Keratinocyte (primary cell): ENCODE measurements around the gene SCARB1. TPM values are rescaled to one million over a fixed set of nuclear protein-coding genes. Genes with fewer than 3 reads are reported as not detected.

ENCODE experiments used
- DNase-seq: peaks from one replicate; pipeline ENCODE4 v3.0.0-alpha.2; 2011; ENCODE audit warnings: low read depth, missing footprints, low spot score
- FAIRE-seq: peaks from 2 replicates; lab custom pipeline; 2011; peaks lifted over from hg19 to GRCh38; lab: Jason Lieb, UNC
- H2AFZ ChIP-seq: 2 replicates; pipeline ENCODE4 v1.6.0; 2012; ENCODE audit warnings: low read length, control low read depth, inconsistent platforms; ENCODE audit not compliant: control insufficient read depth
- H3K27ac ChIP-seq: 2 replicates; pipeline ENCODE4 v1.5.1; 2011; ENCODE audit warnings: low read length; ENCODE audit not compliant: control insufficient read depth, insufficient read depth
- H3K27me3 ChIP-seq: 3 replicates; pipeline ENCODE4 v1.6.0; 2011; ENCODE audit warnings: low read length; ENCODE audit not compliant: control insufficient read depth, insufficient read depth; ENCODE audit errors: extremely low read depth
- H3K36me3 ChIP-seq, 2 experiments: 2 replicates in 1 of 2; 3 replicates in 1 of 2; pipeline ENCODE4 v1.5.1; 2011; ENCODE audit warnings: low read length in 2 of 2, mild to moderate bottlenecking in 1 of 2; ENCODE audit not compliant: control insufficient read depth in 2 of 2, insufficient read depth in 2 of 2; ENCODE audit errors: extremely low read depth in 1 of 2
- H3K4me1 ChIP-seq: 3 replicates; pipeline ENCODE4 v1.5.1; 2011; ENCODE audit warnings: low read length; ENCODE audit not compliant: control insufficient read depth, insufficient read depth; ENCODE audit errors: extremely low read depth
- H3K4me2 ChIP-seq: 3 replicates; pipeline ENCODE4 v1.6.0; 2011; ENCODE audit warnings: low read depth, low read length; ENCODE audit not compliant: control insufficient read depth, insufficient read depth; ENCODE audit errors: extremely low read depth
- H3K4me3 ChIP-seq, 3 experiments: fragments of 200-600 bp in 1 of 3; sonication (generic) in 1 of 3; 2 replicates in 2 of 3; 3 replicates in 1 of 3; pipeline ENCODE4 v1.5.1; 2011 to 2016; ENCODE audit warnings: low read length in 3 of 3, mild to moderate bottlenecking in 3 of 3, control low read depth in 2 of 3, inconsistent platforms in 1 of 3, low read depth in 1 of 3, mixed read lengths in 1 of 3, mixed run types in 1 of 3, moderate library complexity in 1 of 3; ENCODE audit not compliant: control insufficient read depth in 2 of 3, insufficient read depth in 2 of 3; ENCODE audit errors: extremely low read depth in 1 of 3
- H3K79me2 ChIP-seq: 2 replicates; pipeline ENCODE4 v1.6.0; 2012; ENCODE audit warnings: low read length; ENCODE audit not compliant: control insufficient read depth, insufficient read depth
- H3K9ac ChIP-seq: 3 replicates; pipeline ENCODE4 v1.6.0; 2011; ENCODE audit warnings: low read length; ENCODE audit not compliant: control insufficient read depth, insufficient read depth; ENCODE audit errors: extremely low read depth
- H3K9me1 ChIP-seq: 3 replicates; pipeline ENCODE4 v1.6.0; 2011; ENCODE audit warnings: low read length; ENCODE audit not compliant: control insufficient read depth, insufficient read depth; ENCODE audit errors: extremely low read depth
- H3K9me3 ChIP-seq: 2 replicates; pipeline ENCODE4 v1.5.1; 2012; ENCODE audit warnings: low read depth, low read length; ENCODE audit not compliant: control insufficient read depth
- H4K20me1 ChIP-seq: 3 replicates; pipeline ENCODE4 v1.6.0; 2011; ENCODE audit warnings: low read length; ENCODE audit not compliant: control insufficient read depth, insufficient read depth; ENCODE audit errors: extremely low read depth
- CTCF ChIP-seq, 3 experiments: IDR thresholded peaks in 1 of 3; conservative IDR thresholded peaks in 1 of 3; optimal IDR thresholded peaks in 1 of 3; 2 replicates in 2 of 3; 3 replicates in 1 of 3; pipeline versions ENCODE3 to v1.5.1; 2011; ENCODE audit warnings: low read length in 3 of 3, mild to moderate bottlenecking in 3 of 3, moderate library complexity in 2 of 3, control low read depth in 1 of 3, inconsistent platforms in 1 of 3; ENCODE audit not compliant: insufficient read depth in 2 of 3; ENCODE audit errors: extremely low read depth in 1 of 3
- EZH2 ChIP-seq: IDR thresholded peaks from one replicate; pipeline ENCODE4 v1.6.1; 2012; ENCODE audit warnings: inconsistent platforms, mild to moderate bottlenecking, low read length, moderate library complexity
- dilution Hi-C: fragments of 300-500 bp; cut with MboI; formaldehyde crosslinking; loops from one replicate; pipeline ENCODE4 v1.7.0; 2020; ENCODE audit warnings: low sequenced_read_pairs; ENCODE audit not compliant: extremely low pct_ligation_motif_present
- polyA plus RNA-seq, 5 experiments: library from polyadenylated mRNA; depleted of rRNA in 3 of 5; stranded (reverse) in 3 of 5; stranded (forward) in 1 of 5; unstranded in 1 of 5; fragments of >200 nt; gene quantifications; 1 replicate in 1 of 5; 2 replicates in 3 of 5; 3 replicates in 1 of 5; pipeline versions ENCODE4 v1.2.1 to v1.2.3, GENCODE V29; 2011 to 2012; ENCODE audit warnings: missing spikeins in 2 of 5, low read depth in 1 of 5, low replicate concordance in 1 of 5

Gene SCARB1
- polyA plus RNA-seq, 1 donor (not counting 4 experiments of a cell fraction or from before 2014, with no cell fraction given), result 40.9 TPM

- Histone ChIP-seq H3K9me3 (peaks cover 2% of the 10 kb centered on the region), H3K9me1 (no peaks in the 10 kb centered on the region), H4K20me1 (no peaks in the 10 kb centered on the region), H3K36me3 (no peaks in the 10 kb centered on the region), H3K4me2 (no peak overlapping the region), H3K79me2 (no peaks in the 10 kb centered on the region), H3K4me1 (no peaks in the 10 kb centered on the region), H3K4me3 (no peak overlapping the region), H3K27me3 (peaks cover 64% of the 10 kb centered on the region), H2AFZ (no peak overlapping the region), H3K27ac (no peak overlapping the region), H3K9ac (no peak overlapping the region)
- TF ChIP-seq CTCF (optimal IDR thresholded peaks at IDR 0.05 in 1 of 3, IDR thresholded peaks at IDR 0.05 in 1 of 3, conservative IDR thresholded peaks at IDR 0.05 in 1 of 3; ENCODE audit: extremely low read depth in 1 of 3, insufficient read depth in 2 of 3, low read length in 3 of 3), result no peak
- no peak for TF ChIP-seq EZH2
- FAIRE-seq (no peak), DNase-seq (no peak)
- dilution Hi-C loops, result no loop called here
Observed at GRCh38 chr12:124756760-124757159, 106.9 kb downstream of the SCARB1 start.

GRCh38 chr12:124756166-124756565, 107.5 kb downstream of the SCARB1 start:
- Histone ChIP-seq H3K36me3 (no peaks in the 10 kb centered on the region), H4K20me1 (no peaks in the 10 kb centered on the region), H3K9me3 (peaks cover 2% of the 10 kb centered on the region), H2AFZ (no peak overlapping the region), H3K27me3 (peaks cover 67% of the 10 kb centered on the region), H3K4me1 (no peaks in the 10 kb centered on the region), H3K79me2 (no peaks in the 10 kb centered on the region), H3K27ac (no peak overlapping the region), H3K9me1 (no peaks in the 10 kb centered on the region), H3K4me2 (no peak overlapping the region), H3K9ac (no peak overlapping the region), H3K4me3 (no peak overlapping the region)
- FAIRE-seq (no peak), DNase-seq (no peak)
- TF ChIP-seq CTCF (optimal IDR thresholded peaks at IDR 0.05 in 1 of 3, IDR thresholded peaks at IDR 0.05 in 1 of 3, conservative IDR thresholded peaks at IDR 0.05 in 1 of 3; ENCODE audit: extremely low read depth in 1 of 3, insufficient read depth in 2 of 3, low read length in 3 of 3) (no peak), EZH2 (no peak)
- dilution Hi-C loops, result no loop called here
